Esophagus squamous epithelium (tissue), 4 donors: ENCODE results near the gene FOXRED1.

Source experiments
- CTCF ChIP-seq, 6 experiments: fragments of 450-650 bp in 4 of 6; fragments of 200-600 bp in 2 of 6; sonication (generic) in 2 of 6; IDR thresholded peaks; one replicate each; pipeline ENCODE4 v1.5.1; 2016 to 2019; ENCODE audit warnings: antibody characterized with exemption in 6 of 6, mild to moderate bottlenecking in 4 of 6, moderate library complexity in 4 of 6
- POLR2A ChIP-seq, 4 donors: fragments of 450-650 bp; IDR thresholded peaks; one replicate each; pipeline ENCODE4 v1.6.1; 2017; ENCODE audit warnings: antibody characterized with exemption in 4 of 4, mild to moderate bottlenecking in 4 of 4, moderate library complexity in 3 of 4

- no peak for TF ChIP-seq CTCF (IDR thresholded peaks at IDR 0.05)
- no peak for TF ChIP-seq POLR2A (IDR thresholded peaks at IDR 0.05)
These were observed 8.4 kb downstream of the FOXRED1 start for GRCh38 chr11:126277322-126277721.
